HCT116 (cell line): ENCODE data around the gene RNF212B.

ENCODE experiments used
- POLR2AphosphoS5 ChIP-seq: IDR thresholded peaks from 2 replicates; pipeline ENCODE4 v1.6.1; 2011; ENCODE audit warnings: mild to moderate bottlenecking, low read depth, low read length, moderate library complexity
- SRF ChIP-seq: IDR thresholded peaks from 2 replicates; pipeline ENCODE4 v1.6.1; 2012; ENCODE audit warnings: low read depth
- TF ChIP-seq, protein P1 (sequence below), 3 experiments: fragments of 200-600 bp in 1 of 3; sonication (generic) in 1 of 3; IDR thresholded peaks in 2 of 3; conservative IDR thresholded peaks in 1 of 3; 2 replicates each; pipeline ENCODE4 v1.5.1; 2012 to 2017; ENCODE audit warnings: low read depth in 2 of 3, low read length in 2 of 3, antibody characterized with exemption in 1 of 3, borderline replicate concordance in 1 of 3, control low read depth in 1 of 3, mild to moderate bottlenecking in 1 of 3, mixed read lengths in 1 of 3, mixed run types in 1 of 3, moderate library complexity in 1 of 3; ENCODE audit not compliant: insufficient read depth in 1 of 3

DNA sequence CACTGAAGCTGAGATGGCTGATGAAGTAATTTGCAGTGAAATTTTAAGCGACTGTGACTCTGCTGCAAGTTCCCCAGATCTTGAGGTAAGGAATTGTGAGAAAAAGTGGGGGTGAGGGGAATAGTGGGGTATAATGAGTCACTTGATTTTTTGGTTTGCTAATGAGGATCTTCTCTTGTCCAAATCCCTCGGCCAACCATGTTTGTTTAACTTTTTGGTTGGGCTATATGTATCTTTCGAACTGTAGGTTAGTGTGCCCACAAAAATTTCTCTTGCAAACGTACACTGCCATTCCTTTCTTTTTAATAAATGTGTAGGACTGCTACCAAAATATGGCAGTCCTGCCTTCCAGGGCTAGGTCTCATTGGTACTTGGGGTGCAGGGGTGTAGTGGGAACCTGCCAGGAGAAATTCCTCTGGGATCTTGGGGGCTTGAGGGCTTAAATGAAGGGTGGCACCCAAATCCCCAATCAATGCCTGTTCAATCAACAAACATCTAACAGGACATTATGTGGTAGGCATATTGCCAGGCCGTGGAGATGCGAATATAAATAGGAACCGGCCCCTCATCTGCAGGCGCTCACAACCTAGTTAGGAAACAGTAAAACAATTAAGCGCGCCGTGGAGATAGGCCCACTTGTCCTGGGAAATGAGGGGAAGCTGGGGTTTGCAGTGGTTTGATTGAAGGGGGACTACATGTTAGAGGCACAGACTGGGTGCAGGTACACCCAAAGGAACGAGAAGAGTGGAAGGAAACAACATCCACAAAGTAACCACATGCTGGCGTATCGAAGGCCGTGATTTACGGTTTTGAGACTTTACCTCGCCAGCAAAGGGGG is 82.2 kb downstream of the RNF212B start:
- TF ChIP-seq POLR2AphosphoS5, result no peak
- TF ChIP-seq SRF, result no peak
- TF ChIP-seq, protein P1, sequence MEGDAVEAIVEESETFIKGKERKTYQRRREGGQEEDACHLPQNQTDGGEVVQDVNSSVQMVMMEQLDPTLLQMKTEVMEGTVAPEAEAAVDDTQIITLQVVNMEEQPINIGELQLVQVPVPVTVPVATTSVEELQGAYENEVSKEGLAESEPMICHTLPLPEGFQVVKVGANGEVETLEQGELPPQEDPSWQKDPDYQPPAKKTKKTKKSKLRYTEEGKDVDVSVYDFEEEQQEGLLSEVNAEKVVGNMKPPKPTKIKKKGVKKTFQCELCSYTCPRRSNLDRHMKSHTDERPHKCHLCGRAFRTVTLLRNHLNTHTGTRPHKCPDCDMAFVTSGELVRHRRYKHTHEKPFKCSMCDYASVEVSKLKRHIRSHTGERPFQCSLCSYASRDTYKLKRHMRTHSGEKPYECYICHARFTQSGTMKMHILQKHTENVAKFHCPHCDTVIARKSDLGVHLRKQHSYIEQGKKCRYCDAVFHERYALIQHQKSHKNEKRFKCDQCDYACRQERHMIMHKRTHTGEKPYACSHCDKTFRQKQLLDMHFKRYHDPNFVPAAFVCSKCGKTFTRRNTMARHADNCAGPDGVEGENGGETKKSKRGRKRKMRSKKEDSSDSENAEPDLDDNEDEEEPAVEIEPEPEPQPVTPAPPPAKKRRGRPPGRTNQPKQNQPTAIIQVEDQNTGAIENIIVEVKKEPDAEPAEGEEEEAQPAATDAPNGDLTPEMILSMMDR (IDR thresholded peaks at IDR 0.05 in 2 of 3, conservative IDR thresholded peaks at IDR 0.05 in 1 of 3; ENCODE audit: borderline replicate concordance in 1 of 3, insufficient read depth in 1 of 3, low read depth in 2 of 3, low read length in 2 of 3), result no peak
